ENCODE measurements around the gene RAI1. TPM values are rescaled to one million over a fixed set of nuclear protein-coding genes. Genes with fewer than 3 reads are reported as not detected.

RAI1 gene
- total and polyA plus RNA-seq, 2 of the 13 experiments (the other 11 are each of a cell fraction or from before 2014, with no cell fraction given) = 3.4 to 5.2 TPM

DNA sequence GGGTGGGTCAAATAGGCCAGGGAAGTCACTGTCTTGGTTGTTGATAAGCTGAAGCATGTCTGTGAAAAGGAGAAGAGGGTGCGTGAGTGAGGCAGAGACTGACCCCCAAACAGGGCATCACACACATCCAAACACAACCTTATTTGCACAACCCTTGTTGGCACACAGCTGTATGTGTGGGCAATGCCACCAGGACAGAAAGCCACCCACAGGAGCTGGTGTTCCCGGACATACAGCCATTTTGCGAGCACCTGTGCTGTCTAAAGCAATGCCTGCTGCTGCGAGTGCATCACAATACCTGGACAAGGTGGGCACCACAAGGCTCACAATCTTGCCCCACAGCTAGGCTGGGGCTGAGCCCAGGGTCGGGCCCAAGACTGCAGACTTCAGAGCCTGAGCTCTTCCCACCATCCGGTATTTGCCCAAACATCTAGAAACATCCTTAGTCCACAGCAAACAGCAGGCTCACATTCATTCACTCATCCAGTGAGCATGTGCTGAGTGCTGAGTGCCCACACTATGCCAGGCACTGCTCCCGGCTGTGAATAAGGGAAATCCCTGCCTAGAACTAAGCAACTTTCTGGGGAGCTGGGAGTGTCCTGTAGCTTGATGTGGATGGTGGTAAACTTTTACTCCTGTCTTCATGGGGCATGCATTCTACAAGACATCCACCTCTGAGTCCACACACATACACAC is 139.4 kb downstream of the RAI1 start:
- Histone ChIP-seq H3K27ac (ENCODE audit: extremely low read length, insufficient read depth, low read length) (no peak overlapping the region), H3K9me3 (ENCODE audit: low read length) (no peaks in the 10 kb centered on the region), H3K27me3 (ENCODE audit: control insufficient read depth in 1 of 2, insufficient read depth in 2 of 2, low read length in 2 of 2) (no peaks in the 10 kb centered on the region), H3K4me2 (ENCODE audit: low read depth, low read length) (peak overlapping the region; percentile 76; the same call in 1 of the 2 replicates), H3K4me1 (ENCODE audit: insufficient read depth, low read length) (peaks cover 72% of the 10 kb centered on the region), H3K9ac (ENCODE audit: insufficient read depth, low read depth, low read length) (peak overlapping the region; percentile 15; the same call in 1 of the 2 replicates), H2AFZ (ENCODE audit: low read length) (no peak overlapping the region), H3K4me3 (replicated peaks in 1 of 3; ENCODE audit: insufficient read depth in 1 of 3, low read depth in 2 of 3, low read length in 3 of 3) (0 out of 6 replicates have a peak overlapping the region, but pooled peaks of 1 of the 3 experiments have one; percentile 19), H3K36me3 (replicated peaks in 1 of 2; ENCODE audit: control insufficient read depth in 1 of 2, insufficient read depth in 2 of 2, low read length in 2 of 2) (peaks cover 48 to 70% of the 10 kb centered on the region in 2 experiments), H3K79me2 (ENCODE audit: insufficient read depth, low read length) (peaks cover 48% of the 10 kb centered on the region), H4K20me1 (ENCODE audit: insufficient read depth, low read length) (peaks cover 56% of the 10 kb centered on the region)
- CTCF ChIA-PET (ENCODE audit: low intra/inter-chr PET ratio, low total read pairs) = no interaction called here
- in situ Hi-C loops (cut with HindIII; ENCODE audit: extremely low pct_ligation_motif_present, low pct_unique_long_range_greater_than_20kb) = no loop called here
- TF ChIP-seq, protein P1, sequence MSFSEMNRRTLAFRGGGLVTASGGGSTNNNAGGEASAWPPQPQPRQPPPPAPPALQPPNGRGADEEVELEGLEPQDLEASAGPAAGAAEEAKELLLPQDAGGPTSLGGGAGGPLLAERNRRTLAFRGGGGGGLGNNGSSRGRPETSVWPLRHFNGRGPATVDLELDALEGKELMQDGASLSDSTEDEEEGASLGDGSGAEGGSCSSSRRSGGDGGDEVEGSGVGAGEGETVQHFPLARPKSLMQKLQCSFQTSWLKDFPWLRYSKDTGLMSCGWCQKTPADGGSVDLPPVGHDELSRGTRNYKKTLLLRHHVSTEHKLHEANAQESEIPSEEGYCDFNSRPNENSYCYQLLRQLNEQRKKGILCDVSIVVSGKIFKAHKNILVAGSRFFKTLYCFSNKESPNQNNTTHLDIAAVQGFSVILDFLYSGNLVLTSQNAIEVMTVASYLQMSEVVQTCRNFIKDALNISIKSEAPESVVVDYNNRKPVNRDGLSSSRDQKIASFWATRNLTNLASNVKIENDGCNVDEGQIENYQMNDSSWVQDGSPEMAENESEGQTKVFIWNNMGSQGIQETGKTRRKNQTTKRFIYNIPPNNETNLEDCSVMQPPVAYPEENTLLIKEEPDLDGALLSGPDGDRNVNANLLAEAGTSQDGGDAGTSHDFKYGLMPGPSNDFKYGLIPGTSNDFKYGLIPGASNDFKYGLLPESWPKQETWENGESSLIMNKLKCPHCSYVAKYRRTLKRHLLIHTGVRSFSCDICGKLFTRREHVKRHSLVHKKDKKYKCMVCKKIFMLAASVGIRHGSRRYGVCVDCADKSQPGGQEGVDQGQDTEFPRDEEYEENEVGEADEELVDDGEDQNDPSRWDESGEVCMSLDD (CRISPR knock-in tag; IDR thresholded peaks at IDR 0.05; ENCODE audit: borderline replicate concordance) = no peak
- TF ChIP-seq HNRNPL (IDR thresholded peaks at IDR 0.05; ENCODE audit: low read depth, low read length) (peak; percentile 81; the same call in 1 of the 2 replicates), ZNF331 (CRISPR knock-in tag; IDR thresholded peaks at IDR 0.05) (no peak), POLR2G (IDR thresholded peaks at IDR 0.05; ENCODE audit: low read depth, low read length) (peak; percentile 34; the same call in 1 of the 2 replicates), RCOR2 (CRISPR knock-in tag; IDR thresholded peaks at IDR 0.05) (no peak)
- TF ChIP-seq, protein P2, sequence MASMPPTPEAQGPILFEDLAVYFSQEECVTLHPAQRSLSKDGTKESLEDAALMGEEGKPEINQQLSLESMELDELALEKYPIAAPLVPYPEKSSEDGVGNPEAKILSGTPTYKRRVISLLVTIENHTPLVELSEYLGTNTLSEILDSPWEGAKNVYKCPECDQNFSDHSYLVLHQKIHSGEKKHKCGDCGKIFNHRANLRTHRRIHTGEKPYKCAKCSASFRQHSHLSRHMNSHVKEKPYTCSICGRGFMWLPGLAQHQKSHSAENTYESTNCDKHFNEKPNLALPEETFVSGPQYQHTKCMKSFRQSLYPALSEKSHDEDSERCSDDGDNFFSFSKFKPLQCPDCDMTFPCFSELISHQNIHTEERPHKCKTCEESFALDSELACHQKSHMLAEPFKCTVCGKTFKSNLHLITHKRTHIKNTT (CRISPR knock-in tag; IDR thresholded peaks at IDR 0.05) = no peak
- FAIRE-seq (no peak), ATAC-seq (no peak), DNase-seq (ENCODE audit: low spot score) (no peak)
- intact Hi-C loops (cut with micrococcal nuclease; ENCODE audit: unreplicated experiment) = no loop called here
- WGBS (ENCODE audit: low lambda C conversion rate) = 100% methylated on average over 6 of the region's 7 CpGs
- POLR2A ChIA-PET = interaction anchor here (1.0 to 8.6 kb wide), 3 partner anchors 10 to 21 kb away, joined by 3 to 69 read pairs (median 4); partner anchors contain the start of gene SREBF1
- BruUV-seq (replicated peaks) = no TSS peak

Measured in HepG2 (cell line).